Astrocyte of the spinal cord (primary cell): Measurements from ENCODE around the gene SYNJ2.

Experiments
- DNase-seq: peaks from one replicate; pipeline ENCODE4 v3.0.0; 2011; ENCODE audit warnings: low read depth, low spot score
- H3K4me3 ChIP-seq: 2 replicates; pipeline ENCODE4 v1.5.1; 2011; ENCODE audit warnings: low read depth, mild to moderate bottlenecking, low read length, moderate library complexity
- CTCF ChIP-seq: IDR thresholded peaks from 2 replicates; pipeline ENCODE4 v1.5.1; 2012; ENCODE audit warnings: low read depth, mild to moderate bottlenecking, low read length, inconsistent platforms
- in situ Hi-C: cut with HindIII; loops from 2 replicates; pipeline ENCODE4 v1.10.0; 2017; ENCODE audit warnings: low sequenced_read_pairs

The SYNJ2 gene

DNA sequence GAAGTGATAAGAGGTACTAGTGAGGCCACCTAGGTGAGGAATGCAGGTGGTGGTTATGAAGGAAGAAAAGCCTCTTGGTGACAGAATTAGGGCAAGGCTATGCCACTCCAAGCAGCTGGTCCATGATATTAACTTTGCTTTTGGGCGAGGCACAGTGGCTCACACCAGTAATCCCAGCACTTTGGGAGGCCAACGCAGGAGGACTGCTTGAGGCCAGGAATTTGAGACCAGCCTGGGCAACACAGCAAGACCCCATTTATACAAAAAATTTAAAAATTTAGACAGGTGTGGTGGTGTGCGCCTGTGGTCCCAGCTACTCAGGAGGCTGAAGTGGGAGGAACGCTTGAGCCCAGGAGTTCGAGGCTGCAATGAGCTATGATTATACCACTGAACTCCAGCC, 130.3 kb downstream of the SYNJ2 start:
- TF ChIP-seq CTCF = no peak
- no peak for DNase-seq
- in situ Hi-C loops = no loop called here
- H3K4me3 ChIP-seq = no peak overlapping the region

DNA sequence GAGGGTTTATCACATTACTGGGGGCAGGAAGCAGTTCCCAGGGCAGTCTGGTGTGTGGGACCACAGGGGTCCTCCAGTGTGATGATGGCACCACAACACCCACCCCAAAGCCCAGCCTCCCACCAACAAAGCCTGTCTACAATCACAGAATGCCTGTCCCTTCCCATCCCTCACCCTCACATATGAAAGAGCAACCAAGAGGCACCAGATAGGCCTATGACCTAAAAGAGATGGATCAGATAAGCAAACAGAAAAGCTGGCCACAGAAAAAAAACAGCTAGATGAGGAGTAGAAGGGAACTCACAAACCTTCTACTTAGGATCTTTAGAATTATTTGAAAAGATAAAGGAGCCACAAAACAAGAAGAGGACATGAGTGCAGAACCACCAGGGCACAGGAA, 132.1 kb downstream of the SYNJ2 start:
- DNase-seq = no peak
- no peak for TF ChIP-seq CTCF

GRCh38 chr6:158115102-158115501, 133.4 kb downstream of the SYNJ2 start:
- H3K4me3 ChIP-seq = no peak overlapping the region
- DNase-seq = no peak
- TF ChIP-seq CTCF = no peak
- in situ Hi-C loops = no loop called here

More for the DNA sequence above, 132.1 kb downstream of the SYNJ2 start:
- H3K4me3 ChIP-seq = no peak overlapping the region
- in situ Hi-C loops = no loop called here

DNA sequence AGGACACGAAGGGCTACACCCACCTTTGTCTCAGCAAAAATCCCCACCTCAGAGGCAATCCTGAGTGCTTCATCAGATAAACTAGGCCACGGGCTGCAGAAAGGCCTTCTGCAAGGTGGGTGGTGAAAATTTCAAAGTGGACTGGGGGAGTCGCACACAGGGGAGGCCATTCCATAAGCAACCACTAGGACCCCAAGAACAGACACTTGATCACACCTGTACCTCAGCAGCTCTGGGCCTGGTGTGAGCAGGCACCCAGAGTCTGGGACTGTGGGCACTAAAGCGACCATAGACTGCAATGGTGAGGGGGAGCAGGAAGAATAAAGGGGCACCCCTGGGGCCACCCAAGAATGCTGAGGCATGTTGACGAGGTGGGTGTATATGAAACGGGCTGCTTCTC, 133.8 kb downstream of the SYNJ2 start:
- DNase-seq = no peak
- no peak overlapping the region for H3K4me3 ChIP-seq
- peak; percentile 5 for TF ChIP-seq CTCF
- in situ Hi-C loops = no loop called here

GRCh38 chr6:158118886-158119285, 137.2 kb downstream of the SYNJ2 start:
- DNase-seq = no peak
- in situ Hi-C loops = no loop called here

GRCh38 chr6:158121335-158121734, 139.7 kb downstream of the SYNJ2 start:
- no peak for DNase-seq
- in situ Hi-C loops = no loop called here
- no peak overlapping the region for H3K4me3 ChIP-seq
- no peak for TF ChIP-seq CTCF

More at GRCh38 chr6:158118886-158119285, 137.2 kb downstream of the SYNJ2 start:
- no peak for TF ChIP-seq CTCF
- H3K4me3 ChIP-seq = no peak overlapping the region

- no peak for TF ChIP-seq CTCF
- in situ Hi-C loops = no loop called here
- no peak for DNase-seq
Measured at GRCh38 chr6:158122048-158122447, 140.4 kb downstream of the SYNJ2 start.

More at GRCh38 chr6:158122048-158122447, 140.4 kb downstream of the SYNJ2 start:
- H3K4me3 ChIP-seq = no peak overlapping the region
